HG03103 (cell line): ENCODE results near the gene PRKG1.
"Not testable (repeated sequence)": the region's sequence is repeated elsewhere in the genome, so short reads cannot be mapped to it uniquely, and the experiment has no call there.

Source experiments
- ATAC-seq: cut with Tn5 transposase; IDR thresholded peaks from one replicate; pipeline ENCODE4 v1.9.1; 2021; ENCODE audit warnings: low read depth; ENCODE audit not compliant: unreplicated experiment

The PRKG1 gene

DNA sequence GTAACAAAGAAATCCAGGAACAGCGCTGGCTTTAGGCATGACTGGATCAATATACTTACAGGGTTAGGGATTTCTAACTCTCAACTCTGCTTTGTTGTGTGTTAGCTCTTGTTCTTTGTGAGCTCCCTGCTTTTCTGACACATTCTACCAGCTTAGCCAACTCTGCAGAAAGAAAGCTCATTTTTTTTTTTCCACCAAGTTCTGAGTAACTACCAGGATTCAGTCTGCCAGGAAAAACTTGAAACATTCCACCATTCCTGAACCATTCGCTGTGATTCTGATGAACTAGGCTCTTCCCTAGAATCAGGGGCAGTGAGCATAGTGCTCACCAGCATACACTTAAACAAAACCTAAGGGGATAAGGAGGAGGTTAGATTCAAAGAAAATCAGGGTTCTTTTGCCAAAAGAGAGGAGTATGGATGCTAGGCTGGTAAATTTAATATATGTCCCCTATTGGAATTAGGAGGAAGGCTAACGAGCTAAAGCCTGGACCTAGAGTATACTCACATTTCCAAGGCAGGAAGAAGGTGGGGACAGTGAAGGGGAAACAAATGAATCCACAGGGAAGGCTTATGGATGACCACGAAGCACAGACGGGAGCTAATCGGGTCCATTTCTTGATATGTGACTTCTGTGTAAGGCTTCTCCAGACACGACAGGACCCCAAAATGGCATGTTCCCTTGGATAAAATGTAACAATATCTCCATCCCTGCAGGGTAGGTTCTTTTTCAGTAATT is 183.4 kb downstream of the PRKG1 start:
- no peak for ATAC-seq

DNA sequence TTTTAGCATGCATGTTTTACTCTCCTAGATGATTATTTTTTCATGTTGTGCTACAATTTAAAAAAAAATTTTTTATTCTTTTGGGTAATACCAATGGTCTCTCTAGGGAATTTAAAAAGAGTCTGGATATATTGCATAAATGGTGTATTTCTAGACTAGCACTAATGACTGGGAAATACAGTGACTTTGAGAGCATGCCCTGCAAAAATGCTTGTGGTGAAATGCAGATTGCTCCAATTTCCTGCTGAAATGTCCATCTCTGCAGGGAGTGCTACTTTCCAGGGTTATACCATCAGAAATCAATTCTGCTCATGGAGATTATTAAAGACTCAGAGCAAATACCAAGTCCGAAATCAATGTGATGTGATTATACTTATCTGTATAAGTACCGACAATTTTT is 186.1 kb downstream of the PRKG1 start:
- no peak for ATAC-seq

DNA sequence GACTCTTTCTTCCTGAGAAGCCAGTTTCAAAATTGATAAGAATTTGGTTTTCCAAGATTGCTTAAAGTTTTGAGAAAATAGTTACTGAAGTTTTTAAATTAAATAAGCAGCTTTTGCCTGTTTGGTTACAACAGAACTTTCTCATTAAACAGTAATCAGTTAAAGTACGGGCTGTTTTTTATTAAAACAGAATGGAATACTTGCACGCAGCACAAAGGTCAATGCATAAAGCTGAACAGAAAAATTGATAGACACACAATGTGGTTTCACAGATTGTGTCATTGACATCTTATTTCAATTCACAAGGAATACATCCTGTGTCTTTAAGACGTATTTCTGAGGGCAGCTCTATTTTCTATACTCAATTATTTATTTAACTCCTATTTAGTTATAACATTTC is 192.2 kb downstream of the PRKG1 start:
- no peak for ATAC-seq

GRCh38 chr10:51267980-51268570 is 193.8 kb downstream of the PRKG1 start:
- not testable (repeated sequence) for ATAC-seq

DNA sequence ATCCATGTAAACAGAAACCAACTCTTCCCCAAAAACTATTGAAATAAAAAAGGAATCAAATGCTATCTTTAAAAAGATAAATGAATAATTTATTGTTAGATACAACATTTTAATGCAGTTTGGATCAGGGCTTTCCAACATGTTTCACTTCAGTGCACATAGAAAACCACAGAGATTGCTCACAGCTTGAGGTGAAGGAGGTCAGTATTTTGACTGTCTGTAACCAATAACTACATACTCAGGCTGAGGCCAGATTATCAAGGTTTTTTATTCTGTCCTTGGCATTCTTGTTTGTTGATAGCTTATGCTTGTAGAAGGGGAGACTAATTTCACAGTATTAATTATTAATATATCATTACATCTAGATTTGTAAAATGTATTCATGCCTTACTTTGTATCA is 195.5 kb downstream of the PRKG1 start:
- no peak for ATAC-seq

- no peak for ATAC-seq
Measured at GRCh38 chr10:51270936-51271530, 196.7 kb downstream of the PRKG1 start.

GRCh38 chr10:51272099-51272498 is 197.8 kb downstream of the PRKG1 start:
- not testable (repeated sequence) for ATAC-seq

GRCh38 chr10:51272555-51272954 is 198.3 kb downstream of the PRKG1 start:
- no peak for ATAC-seq

DNA sequence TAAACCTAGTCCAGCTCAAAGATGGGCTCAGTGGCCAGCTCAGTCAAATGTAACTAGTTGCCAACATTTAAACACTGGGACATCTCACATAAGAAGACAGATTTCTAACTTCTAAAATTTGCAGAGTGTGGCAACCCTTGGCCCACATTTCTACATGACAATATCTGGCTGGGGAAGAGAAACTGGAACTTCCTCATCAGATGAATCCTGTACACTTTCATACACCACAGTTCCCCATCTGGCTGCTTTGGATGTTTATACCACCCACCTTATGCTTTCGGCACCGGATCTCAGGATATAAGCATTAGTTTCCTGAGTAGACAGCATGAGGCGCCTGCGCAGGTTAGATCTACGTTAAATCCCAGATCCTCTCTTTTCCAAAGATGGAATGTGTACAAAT is 199.3 kb downstream of the PRKG1 start:
- ATAC-seq, result no peak

- not testable (repeated sequence) for ATAC-seq
Measured at GRCh38 chr10:51276097-51276496, 201.8 kb downstream of the PRKG1 start.

- not testable (repeated sequence) for ATAC-seq
Measured at GRCh38 chr10:51281387-51281786, 207.1 kb downstream of the PRKG1 start.

DNA sequence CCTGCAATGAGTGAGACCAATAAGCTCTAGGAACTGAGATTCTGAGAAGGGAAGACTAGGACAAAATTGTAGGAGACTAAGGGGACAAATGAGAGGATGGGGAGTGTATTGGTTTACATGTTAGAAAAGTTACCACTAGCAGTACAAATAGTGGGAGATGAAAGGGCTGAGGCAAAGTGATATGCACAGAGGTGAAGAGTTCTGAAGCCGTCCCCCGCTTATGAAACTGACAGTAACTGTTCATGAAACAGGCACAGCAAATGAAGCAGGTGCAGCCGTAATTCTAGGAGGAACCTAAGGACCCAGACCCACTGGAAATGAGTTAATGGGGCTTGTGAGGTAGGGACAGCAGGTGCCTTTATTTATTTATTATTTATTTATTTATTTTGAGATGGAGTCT is 211.3 kb downstream of the PRKG1 start:
- no peak for ATAC-seq

DNA sequence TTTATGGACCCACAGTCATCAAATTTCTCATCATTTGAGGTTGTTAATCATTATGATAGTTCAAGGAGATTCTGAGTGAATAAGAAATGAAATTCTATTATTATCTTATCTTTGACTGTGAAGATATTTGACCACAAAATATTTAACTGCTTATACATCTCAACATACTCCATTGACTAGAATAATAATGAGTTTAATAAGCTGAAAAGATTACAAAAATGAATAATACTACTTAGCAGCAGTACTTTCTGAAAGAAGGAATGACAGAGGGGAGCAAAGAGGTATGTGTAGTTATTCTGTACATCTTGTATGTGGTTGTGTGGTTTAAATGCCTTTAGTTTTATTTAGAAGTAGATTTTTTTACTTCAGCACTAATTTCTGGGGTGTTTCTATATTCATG is 214.2 kb downstream of the PRKG1 start:
- no peak for ATAC-seq

- ATAC-seq, result no peak
Measured at GRCh38 chr10:51289519-51289918, 215.2 kb downstream of the PRKG1 start.

DNA sequence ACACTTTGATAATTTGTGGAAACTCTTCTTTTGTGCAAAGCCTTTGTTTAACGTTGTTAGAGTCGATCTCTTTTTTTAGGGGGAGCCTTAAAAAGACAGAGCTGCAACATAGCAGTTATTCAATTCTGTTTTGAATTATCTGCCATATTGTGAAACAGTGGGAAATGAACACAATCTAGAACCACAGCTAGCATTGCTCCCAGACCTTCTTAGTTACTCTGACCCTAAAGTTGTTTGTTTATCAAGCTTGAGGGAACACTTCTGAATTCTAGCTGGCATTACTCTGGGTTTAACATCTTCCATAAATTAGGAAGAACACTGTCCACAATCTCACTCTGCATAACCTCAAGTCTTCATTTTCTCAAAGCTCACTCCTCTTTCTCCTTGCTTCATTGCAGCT is 217.7 kb downstream of the PRKG1 start:
- ATAC-seq, result no peak

DNA sequence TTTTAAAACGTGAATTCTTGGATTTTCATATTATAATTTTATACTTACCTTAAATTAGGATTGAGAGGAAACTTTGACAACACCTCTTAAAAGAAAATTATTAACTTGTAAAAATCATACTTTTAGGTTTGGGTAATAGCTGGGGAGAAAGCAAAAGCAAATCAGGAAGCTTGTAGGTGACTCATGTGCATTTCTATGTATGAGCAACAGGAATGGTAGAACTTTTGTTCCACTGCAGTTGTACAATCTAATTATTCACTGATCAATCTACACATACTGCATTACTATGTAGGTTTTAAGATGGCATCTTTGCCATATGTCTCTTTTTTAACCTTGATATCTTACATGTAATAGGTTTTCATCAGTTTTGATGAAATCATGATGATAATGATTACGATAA is 223.2 kb downstream of the PRKG1 start:
- ATAC-seq, result no peak

- ATAC-seq, result no peak
Measured at GRCh38 chr10:51300617-51301304, 226.5 kb downstream of the PRKG1 start.

GRCh38 chr10:51301644-51302043 is 227.4 kb downstream of the PRKG1 start:
- no peak for ATAC-seq

DNA sequence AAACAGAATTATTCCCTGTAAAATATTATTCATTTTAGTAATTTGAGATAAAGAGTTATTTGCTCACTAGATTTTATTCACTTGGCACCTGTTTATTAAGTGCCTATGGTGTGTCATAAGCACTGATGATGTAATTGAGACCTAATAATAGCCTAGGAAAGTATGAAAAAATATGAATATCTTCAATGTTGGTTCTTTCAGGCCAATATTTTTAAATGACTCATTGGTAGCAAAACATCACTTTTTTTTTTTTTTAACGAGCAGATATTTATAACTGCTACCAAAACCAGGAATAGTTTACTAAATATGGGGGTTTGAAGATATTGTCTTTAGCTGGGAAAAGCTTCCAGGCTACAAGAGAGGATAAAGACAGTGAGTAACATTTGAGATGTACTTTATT is 228.0 kb downstream of the PRKG1 start:
- no peak for ATAC-seq

GRCh38 chr10:51308116-51308515 is 233.8 kb downstream of the PRKG1 start:
- ATAC-seq, result no peak

DNA sequence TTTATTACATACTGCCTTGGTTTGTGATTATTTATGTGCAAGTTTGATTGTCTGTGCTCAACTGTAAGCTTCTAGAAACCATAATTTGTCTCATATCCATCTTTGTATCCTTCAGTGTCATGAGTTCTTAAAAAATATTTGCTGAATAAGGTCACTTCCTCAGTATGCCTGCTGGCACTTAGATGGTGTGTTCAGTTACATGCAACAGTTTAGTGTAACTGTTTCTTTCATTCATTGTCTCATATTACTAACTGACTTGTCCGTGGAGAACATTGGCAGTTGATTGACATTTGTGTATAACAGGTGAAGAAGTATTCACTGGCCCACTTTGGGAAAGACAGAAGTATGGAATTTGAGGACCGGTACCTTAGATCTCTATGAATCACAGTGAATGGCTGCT is 236.9 kb downstream of the PRKG1 start:
- no peak for ATAC-seq
